Natural killer cell (primary cell): ENCODE measurements around the gene AOPEP. TPM values are rescaled to one million over a fixed set of nuclear protein-coding genes. Genes with fewer than 3 reads are reported as not detected.

ENCODE experiments used
- ATAC-seq, 3 donors: fragments of 150-1000 bp in 2 of 3; fragments of 200-7000 bp in 1 of 3; cut with Tn5 transposase; 1 replicate in 1 of 3; 2 replicates in 2 of 3; pipeline ENCODE4 v1.10.0; 2021; ENCODE audit warnings: mild to moderate bottlenecking in 2 of 3, moderate library complexity in 2 of 3
- DNase-seq, 2 donors: peaks; one replicate each; pipeline versions ENCODE4 v3.0.0 to v3.0.0-alpha.2; 2013 to 2021; ENCODE audit warnings: mixed read lengths in 1 of 2
- H3K27ac ChIP-seq: one replicate; pipeline ENCODE4 v1.5.1; 2013; ENCODE audit warnings: mild to moderate bottlenecking, low read length
- H3K27me3 ChIP-seq: one replicate; pipeline ENCODE4 v1.6.1; 2013; ENCODE audit warnings: low read length; ENCODE audit not compliant: control insufficient read depth, insufficient read depth
- H3K36me3 ChIP-seq: one replicate; pipeline ENCODE4 v1.6.1; 2013; ENCODE audit warnings: low read length; ENCODE audit not compliant: control insufficient read depth, insufficient read depth
- H3K4me1 ChIP-seq: one replicate; pipeline ENCODE4 v1.6.1; 2013; ENCODE audit warnings: low read length; ENCODE audit not compliant: control insufficient read depth, insufficient read depth
- H3K4me3 ChIP-seq: one replicate; pipeline ENCODE4 v1.5.1; 2013; ENCODE audit warnings: low read length
- H3K9me3 ChIP-seq: one replicate; pipeline ENCODE4 v1.6.1; 2013; ENCODE audit warnings: low read length; ENCODE audit not compliant: control insufficient read depth, insufficient read depth
- H3K27ac Mint-ChIP-seq, 2 donors: one replicate each; pipeline ENCODE4 v1.8.0; 2022; ENCODE audit warnings: mild to moderate bottlenecking in 2 of 2, mixed read lengths in 2 of 2, moderate library complexity in 1 of 2
- H3K27me3 Mint-ChIP-seq, 2 donors: one replicate each; pipeline ENCODE4 v1.8.0; 2022; ENCODE audit warnings: low read depth in 2 of 2, mixed read lengths in 2 of 2
- H3K36me3 Mint-ChIP-seq: one replicate; pipeline ENCODE4 v1.8.0; 2022; ENCODE audit warnings: mixed read lengths
- H3K4me1 Mint-ChIP-seq, 2 donors: one replicate each; pipeline ENCODE4 v1.8.0; 2022; ENCODE audit warnings: mixed read lengths in 2 of 2
- H3K4me3 Mint-ChIP-seq: one replicate; pipeline ENCODE4 v1.8.0; 2022; ENCODE audit warnings: mild to moderate bottlenecking, moderate library complexity, mixed read lengths
- H3K9me3 Mint-ChIP-seq, 2 donors: one replicate each; pipeline ENCODE4 v1.8.0; 2022; ENCODE audit warnings: mixed read lengths in 2 of 2
- WGBS: methylation state at CpG from one replicate; pipeline ENCODE4 v1.1.7; 2013; ENCODE audit warnings: missing lambda C conversion rate; ENCODE audit not compliant: insufficient coverage; 5-methylcytosine and 5-hydroxymethylcytosine counted together
- intact Hi-C: fragments of 100-400 bp; cut with micrococcal nuclease; formaldehyde crosslinking; loops from one replicate; pipeline ENCODE4 v1.14.2; 2022
- total RNA-seq, 4 donors: library from RNA; stranded (reverse); fragments of 120-200 nt in 1 of 4; gene quantifications; one replicate each; pipeline versions ENCODE4 v1.2.3 to v1.2.4, GENCODE V29; 2013 to 2022
- TF ChIP-seq, protein P1 (sequence below): fragments of 200-600 bp; IDR thresholded peaks from one replicate; pipeline ENCODE4 v1.8.0; 2022; ENCODE audit warnings: antibody characterized with exemption

The AOPEP gene
- total RNA-seq, 3 donors from 2014 or later (not counting 1 experiment from before 2014, with no cell fraction given) = 20.1 to 22.6 (median 20.6) TPM

DNA sequence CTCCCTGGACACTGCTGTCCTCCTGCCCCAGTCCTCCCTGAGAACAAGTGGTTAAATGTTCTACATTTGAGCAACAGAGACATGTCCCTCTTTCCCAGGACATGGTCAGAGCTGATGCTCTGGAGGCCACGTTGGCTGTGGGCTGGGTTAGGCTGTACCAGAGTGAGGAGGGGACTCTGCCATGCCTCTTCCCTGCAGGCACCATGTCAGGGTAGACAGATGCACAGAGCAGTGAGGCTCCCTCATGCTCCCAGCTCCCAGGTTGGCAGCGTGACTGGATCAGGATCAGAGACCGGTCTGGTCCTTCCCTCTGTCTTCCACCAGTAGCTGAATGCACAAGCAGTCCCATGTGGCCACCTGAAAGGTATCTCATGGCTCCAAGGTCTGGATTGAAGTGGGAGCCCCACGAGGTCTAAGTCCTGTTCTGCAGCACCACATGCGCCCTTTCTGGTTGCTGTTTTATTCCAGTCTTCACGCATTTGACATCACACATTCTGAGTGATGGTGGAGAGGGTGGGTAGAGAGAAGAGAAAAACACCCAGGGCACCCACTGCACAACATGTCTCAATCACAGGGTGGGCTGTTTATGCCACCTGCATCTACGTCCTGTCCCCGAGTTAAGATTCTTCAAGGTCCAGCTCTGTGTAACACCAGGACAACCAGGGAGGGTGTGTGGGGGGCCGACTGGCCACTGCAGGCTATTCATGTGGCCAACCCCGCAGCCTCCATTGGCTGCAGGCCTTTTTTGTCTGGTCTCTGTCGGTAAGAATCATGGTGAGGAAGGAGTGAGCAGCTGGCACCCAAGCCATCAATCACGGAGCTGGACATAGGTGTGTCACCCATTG is 386.2 kb downstream of the AOPEP start:
- TF ChIP-seq, protein P1, sequence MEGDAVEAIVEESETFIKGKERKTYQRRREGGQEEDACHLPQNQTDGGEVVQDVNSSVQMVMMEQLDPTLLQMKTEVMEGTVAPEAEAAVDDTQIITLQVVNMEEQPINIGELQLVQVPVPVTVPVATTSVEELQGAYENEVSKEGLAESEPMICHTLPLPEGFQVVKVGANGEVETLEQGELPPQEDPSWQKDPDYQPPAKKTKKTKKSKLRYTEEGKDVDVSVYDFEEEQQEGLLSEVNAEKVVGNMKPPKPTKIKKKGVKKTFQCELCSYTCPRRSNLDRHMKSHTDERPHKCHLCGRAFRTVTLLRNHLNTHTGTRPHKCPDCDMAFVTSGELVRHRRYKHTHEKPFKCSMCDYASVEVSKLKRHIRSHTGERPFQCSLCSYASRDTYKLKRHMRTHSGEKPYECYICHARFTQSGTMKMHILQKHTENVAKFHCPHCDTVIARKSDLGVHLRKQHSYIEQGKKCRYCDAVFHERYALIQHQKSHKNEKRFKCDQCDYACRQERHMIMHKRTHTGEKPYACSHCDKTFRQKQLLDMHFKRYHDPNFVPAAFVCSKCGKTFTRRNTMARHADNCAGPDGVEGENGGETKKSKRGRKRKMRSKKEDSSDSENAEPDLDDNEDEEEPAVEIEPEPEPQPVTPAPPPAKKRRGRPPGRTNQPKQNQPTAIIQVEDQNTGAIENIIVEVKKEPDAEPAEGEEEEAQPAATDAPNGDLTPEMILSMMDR = no peak
- Mint-ChIP-seq H3K9me3 (no peaks in the 10 kb centered on the region), H3K36me3 (no peaks in the 10 kb centered on the region), H3K4me3 (no peak overlapping the region), H3K4me1 (no peaks in the 10 kb centered on the region), H3K27me3 (no peaks in the 10 kb centered on the region), H3K27ac (no peak overlapping the region)
- no peaks in the 10 kb centered on the region for H3K4me1 ChIP-seq
- ATAC-seq (no peak), DNase-seq (no peak)
- intact Hi-C loops = no loop called here
- H3K27ac ChIP-seq = no peak overlapping the region
- H3K36me3 ChIP-seq = no peaks in the 10 kb centered on the region
- H3K27me3 ChIP-seq = no peaks in the 10 kb centered on the region
- 95% methylated on average over 12 of the region's 12 CpGs for WGBS
- H3K4me3 ChIP-seq = no peak overlapping the region
- no peaks in the 10 kb centered on the region for H3K9me3 ChIP-seq

DNA sequence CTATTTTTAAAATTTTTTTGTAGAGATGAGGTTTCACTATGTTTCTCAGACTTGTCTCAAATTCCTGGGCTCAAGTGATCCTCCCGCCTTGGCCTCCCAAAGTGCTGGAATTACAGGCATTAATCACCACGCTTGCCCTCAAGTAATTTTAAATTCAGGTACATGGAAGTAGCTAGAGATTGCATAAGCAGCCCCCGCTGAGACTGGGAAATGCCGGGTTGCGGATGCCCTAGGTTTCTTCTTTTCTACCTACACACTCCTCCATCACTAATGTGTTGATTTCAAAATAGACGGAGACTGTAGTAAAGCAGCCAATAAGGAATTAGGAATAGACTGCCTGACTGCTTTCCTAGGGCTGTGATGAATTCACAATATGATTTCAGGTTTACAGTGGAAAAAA is 388.6 kb downstream of the AOPEP start:
- Histone ChIP-seq H3K9me3 (no peaks in the 10 kb centered on the region), H3K27ac (no peak overlapping the region), H3K4me3 (no peak overlapping the region), H3K4me1 (no peaks in the 10 kb centered on the region), H3K27me3 (no peaks in the 10 kb centered on the region), H3K36me3 (no peaks in the 10 kb centered on the region)
- WGBS = 99% methylated on average over 6 of the region's 6 CpGs
- Mint-ChIP-seq H3K36me3 (no peaks in the 10 kb centered on the region), H3K27me3 (no peaks in the 10 kb centered on the region), H3K9me3 (no peaks in the 10 kb centered on the region), H3K4me3 (no peak overlapping the region), H3K4me1 (no peaks in the 10 kb centered on the region), H3K27ac (no peak overlapping the region)
- TF ChIP-seq, protein P1 = no peak
- ATAC-seq (no peak), DNase-seq (no peak)
- intact Hi-C loops = no loop called here

DNA sequence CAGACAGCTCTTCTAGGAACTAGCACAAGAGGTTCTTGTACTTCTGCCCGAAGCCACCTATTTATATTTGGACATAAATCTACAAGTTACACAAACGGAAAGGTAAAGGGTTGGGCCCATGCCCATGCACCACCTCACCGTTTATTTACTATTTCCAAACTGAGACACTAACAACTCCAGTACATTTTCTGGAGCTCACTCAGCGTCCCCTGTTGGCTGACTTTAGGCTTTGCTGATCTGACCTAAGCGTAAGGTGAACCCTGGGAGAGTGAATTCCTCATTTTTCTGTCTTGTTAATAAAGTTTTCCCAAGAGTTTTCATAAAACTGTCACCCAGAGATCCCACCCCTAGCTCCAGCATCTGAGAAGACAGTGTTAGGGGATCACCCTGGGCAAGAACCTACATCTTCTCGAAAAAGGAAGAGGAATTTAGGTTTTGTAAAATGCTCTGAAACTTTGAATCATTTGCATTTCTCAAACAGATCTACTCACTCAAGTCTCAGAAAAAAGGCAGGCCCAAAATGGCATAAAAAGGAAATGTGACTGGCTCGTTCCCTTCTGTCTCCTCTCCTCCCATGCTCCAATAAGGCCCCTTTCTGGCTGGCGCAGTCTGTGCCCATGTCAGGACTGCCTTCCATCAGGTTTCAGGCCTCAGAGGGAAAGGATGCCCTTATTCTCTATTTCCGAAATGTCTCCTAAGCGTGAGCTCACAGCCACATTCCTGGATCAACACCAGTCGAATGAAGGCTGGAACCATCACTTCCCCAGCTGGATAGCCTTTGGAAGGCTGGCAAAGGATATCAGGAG is 389.7 kb downstream of the AOPEP start:
- no peak overlapping the region for H3K27ac Mint-ChIP-seq
- H3K9me3 Mint-ChIP-seq = no peaks in the 10 kb centered on the region
- intact Hi-C loops = no loop called here
- Histone ChIP-seq H3K4me1 (no peaks in the 10 kb centered on the region), H3K36me3 (no peaks in the 10 kb centered on the region), H3K27me3 (no peaks in the 10 kb centered on the region), H3K4me3 (no peak overlapping the region), H3K27ac (no peak overlapping the region), H3K9me3 (no peaks in the 10 kb centered on the region)
- ATAC-seq (no peak), DNase-seq (no peak)
- TF ChIP-seq, protein P1 = no peak
- WGBS = 90% methylated on average over 11 of the region's 11 CpGs
- H3K4me3 Mint-ChIP-seq = no peak overlapping the region
- H3K27me3 Mint-ChIP-seq = no peaks in the 10 kb centered on the region
- no peaks in the 10 kb centered on the region for H3K36me3 Mint-ChIP-seq
- H3K4me1 Mint-ChIP-seq = no peaks in the 10 kb centered on the region
